ENCODE measurements around the gene RBM38.
"Not testable (repeated sequence)": the region's sequence is repeated elsewhere in the genome, so short reads cannot be mapped to it uniquely, and the experiment has no call there.

The RBM38 gene

GRCh38 chr20:57413986-57414385, 22.8 kb downstream of the RBM38 start:
- no peak overlapping the region for H3K27ac ChIP-seq
- H3K4me3 ChIP-seq = no peak overlapping the region

DNA sequence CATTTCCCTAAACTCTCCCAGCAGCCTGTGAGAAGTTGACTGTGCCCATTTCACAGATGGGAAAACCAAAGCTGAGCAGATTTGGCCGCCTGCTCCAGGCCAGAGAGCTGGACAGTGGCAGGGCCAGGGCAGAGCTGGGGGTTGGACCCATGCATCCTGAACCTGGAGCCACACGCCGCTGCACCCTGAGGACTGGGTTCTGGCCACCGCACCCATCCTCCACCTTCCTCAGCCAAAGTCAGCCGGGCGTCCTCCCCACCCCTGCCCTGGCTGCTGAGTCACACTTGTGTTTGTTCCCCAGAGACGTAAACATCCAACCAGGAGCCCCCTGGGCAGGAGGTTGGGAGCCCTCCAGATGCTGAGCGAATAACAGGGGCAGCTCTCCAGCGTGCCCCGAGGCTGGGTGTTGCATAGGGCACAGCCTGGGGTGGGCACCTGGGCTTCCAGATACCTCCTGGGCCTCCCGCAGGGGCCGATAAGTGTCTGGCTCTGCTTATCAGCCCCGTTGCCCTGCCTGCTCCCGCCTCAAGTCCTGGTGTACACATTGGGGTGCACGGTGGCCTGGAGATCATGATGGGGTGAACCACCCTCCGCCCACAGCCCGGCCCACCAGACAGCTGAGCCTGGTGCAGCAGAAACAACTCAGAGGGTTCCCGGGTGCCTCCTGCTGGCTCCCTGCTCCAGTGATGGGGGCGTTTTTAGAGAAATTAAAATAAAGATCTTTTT, 23.8 kb downstream of the RBM38 start:
- no peak overlapping the region for H3K4me3 ChIP-seq
- H3K27ac ChIP-seq = no peak overlapping the region

- H3K27ac ChIP-seq = no peak overlapping the region
- no peak overlapping the region for H3K4me3 ChIP-seq
Observed at GRCh38 chr20:57415771-57416170, 24.6 kb downstream of the RBM38 start.

GRCh38 chr20:57416296-57417022, 25.3 kb downstream of the RBM38 start:
- no peak overlapping the region for H3K27ac ChIP-seq
- no peak overlapping the region for H3K4me3 ChIP-seq

DNA sequence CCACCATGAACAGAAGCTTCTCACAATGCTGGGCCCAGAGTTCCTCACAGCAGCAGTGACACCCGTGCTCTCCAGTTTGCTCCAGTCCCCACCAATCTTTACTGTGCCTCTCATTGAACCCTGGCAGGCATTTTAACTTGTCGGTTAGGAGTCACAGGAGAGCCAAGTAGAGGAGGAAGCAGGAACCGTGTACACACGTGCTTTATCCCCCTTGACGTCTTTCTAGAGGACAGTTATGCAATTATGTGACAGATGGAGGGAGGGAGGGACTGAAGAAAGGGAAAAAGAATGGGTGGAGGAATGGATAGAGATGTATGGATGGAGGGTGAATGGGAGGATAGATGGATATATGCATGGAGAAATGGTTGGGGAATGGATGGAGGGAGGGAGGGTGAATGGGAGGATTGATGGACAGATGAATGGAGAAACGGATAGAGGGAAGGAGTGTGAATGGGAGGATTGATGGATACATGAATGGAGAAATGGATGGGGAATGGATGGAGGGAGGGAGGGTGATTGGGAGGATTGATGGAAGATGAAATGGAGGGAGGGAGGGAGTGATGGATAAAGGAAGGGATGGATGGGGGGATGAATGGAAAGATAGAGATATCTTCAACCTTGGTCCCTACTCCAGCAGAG, 26.0 kb downstream of the RBM38 start:
- Histone ChIP-seq H3K27ac (no peak overlapping the region), H3K4me3 (no peak overlapping the region)

DNA sequence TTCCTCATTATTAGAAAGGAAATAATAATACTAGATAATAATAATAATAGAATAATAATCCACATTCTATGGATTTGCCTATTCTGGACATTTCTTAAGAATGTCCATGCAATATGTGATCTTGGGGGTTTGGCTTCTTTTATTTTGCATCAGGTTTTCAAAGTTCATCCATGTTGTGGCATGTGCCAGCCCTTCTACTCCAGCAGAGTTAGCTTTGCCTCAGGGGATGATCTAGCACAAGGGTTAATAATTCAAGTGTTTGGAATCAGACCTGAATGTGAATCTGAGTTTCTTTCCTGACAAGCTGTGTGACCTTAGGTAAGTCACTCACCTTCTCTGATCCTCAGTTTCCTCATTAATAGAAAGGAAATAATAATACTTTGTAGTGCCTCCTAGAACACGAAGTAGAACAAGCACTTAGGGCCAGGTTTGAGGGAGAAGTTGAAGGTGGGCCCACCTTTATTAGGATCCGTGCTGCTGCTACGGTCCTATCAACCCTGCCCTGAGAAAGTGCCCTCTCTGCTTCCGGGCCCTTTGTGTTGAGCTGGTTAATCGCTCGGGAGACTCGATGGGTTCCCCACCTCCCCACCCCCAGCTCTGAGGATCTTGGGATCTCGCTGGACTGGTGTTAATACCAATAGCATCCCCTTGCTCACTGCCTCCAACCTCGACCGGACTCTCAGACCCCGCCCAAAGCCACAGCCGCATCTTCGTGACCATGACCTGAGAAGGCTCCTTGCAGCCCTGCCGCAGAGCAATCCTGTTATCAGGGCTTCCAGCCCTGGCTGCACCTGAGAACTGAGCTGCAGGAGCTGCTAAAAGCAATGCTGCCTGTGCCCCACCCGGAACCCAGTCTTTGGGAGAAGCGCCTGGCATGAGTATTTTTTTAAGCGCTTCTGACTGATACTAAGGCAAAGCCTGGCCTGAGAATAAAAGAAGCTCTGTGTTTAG, 26.9 kb downstream of the RBM38 start:
- Histone ChIP-seq H3K27ac (no peak overlapping the region), H3K4me3 (no peak overlapping the region)

- not testable (repeated sequence) for H3K27ac ChIP-seq
Observed at GRCh38 chr20:57419479-57419878, 28.3 kb downstream of the RBM38 start.

DNA sequence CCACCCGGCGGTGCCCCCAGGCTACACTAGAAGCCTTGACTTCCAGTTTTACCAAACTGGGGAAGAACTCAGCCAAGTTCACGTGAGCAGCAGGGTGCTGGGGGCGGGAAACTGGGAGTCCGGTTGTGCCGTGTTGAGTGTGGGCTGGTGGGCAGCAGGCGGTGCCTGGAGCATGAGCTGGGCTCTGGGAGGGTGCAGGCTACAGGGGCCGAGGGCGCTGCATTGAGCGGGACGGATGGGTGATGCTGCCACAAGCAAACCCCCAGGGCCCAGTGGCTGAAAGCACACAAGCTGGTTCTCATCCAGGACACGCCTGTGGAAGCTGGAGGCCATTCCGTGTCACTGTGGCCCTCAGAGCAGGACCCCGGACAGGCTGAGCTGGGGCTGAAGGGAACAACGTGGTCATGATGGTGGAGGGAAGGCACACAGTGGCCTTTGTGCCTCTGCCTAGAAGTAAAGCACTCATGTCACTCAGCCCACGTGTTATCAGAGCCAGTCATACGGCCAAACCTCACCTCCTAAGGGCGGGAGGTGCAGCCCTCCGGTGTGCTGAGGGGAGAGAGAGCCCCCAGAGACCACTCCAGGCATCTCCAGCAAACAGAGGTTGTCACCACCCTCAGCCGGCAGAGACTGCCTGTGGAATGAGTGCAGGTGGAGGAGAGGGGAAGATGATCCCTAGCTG, 29.5 kb downstream of the RBM38 start:
- no peak overlapping the region for H3K4me3 ChIP-seq
- no peak overlapping the region for H3K27ac ChIP-seq

More at GRCh38 chr20:57419479-57419878, 28.3 kb downstream of the RBM38 start:
- not testable (repeated sequence) for H3K4me3 ChIP-seq

GRCh38 chr20:57421253-57422220, 30.3 kb downstream of the RBM38 start:
- Histone ChIP-seq H3K27ac (no peak overlapping the region), H3K4me3 (no peak overlapping the region)

DNA sequence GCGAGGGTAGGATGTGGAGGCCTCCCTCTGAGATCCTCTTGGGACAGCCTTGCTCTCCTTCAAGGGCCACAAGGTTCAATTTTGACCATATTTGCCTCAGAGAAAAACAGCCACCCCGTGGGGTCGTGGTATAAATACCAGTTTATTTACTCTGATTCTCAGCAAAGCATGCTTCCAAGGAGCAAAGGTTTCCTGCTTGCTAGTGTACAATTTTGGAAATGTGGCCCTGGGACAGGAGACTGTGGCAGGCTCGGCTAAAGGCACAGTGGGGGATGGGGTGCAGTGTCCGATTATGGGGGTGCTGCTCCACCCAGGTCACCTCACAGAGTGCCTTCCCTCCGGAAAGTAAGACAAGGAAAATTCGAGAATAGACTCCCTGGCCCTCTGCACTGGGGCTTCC, 31.1 kb downstream of the RBM38 start:
- H3K27ac ChIP-seq = no peak overlapping the region
- no peak overlapping the region for H3K4me3 ChIP-seq

- Histone ChIP-seq H3K4me3 (no peak overlapping the region), H3K27ac (no peak overlapping the region)
Observed at GRCh38 chr20:57425150-57426013, 34.2 kb downstream of the RBM38 start.

- no peak overlapping the region for H3K27ac ChIP-seq
- no peak overlapping the region for H3K4me3 ChIP-seq
Observed at GRCh38 chr20:57426271-57426689, 35.1 kb downstream of the RBM38 start.

DNA sequence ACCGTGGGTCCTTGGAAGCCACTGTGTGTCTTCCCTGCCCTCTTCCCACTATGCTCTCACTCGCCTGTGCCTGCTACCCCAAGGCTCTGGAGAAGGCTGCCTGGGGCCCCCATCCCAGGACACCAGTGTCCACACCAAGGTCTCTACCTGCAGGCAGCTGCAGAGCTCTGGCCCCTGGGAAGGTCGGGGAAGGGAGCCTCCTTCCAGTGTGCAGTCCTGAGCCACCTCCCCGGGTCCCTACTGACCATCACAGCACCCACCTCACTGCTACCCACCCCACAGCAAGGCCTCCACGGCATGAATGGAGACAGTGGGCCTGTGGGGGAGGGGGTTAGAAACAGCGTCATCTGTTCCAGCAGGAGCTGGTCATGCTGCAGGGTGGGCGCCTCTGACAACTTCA, 35.6 kb downstream of the RBM38 start:
- no peak overlapping the region for H3K27ac ChIP-seq
- H3K4me3 ChIP-seq = no peak overlapping the region

GRCh38 chr20:57428324-57429158, 37.3 kb downstream of the RBM38 start:
- no peak overlapping the region for H3K4me3 ChIP-seq
- no peak overlapping the region for H3K27ac ChIP-seq

- no peak overlapping the region for H3K27ac ChIP-seq
Observed at GRCh38 chr20:57429159-57429496, 37.9 kb downstream of the RBM38 start.

GRCh38 chr20:57429580-57430200, 38.5 kb downstream of the RBM38 start:
- no peak overlapping the region for H3K27ac ChIP-seq

More at GRCh38 chr20:57429159-57429496, 37.9 kb downstream of the RBM38 start:
- no peak overlapping the region for H3K4me3 ChIP-seq

More at GRCh38 chr20:57429580-57430200, 38.5 kb downstream of the RBM38 start:
- no peak overlapping the region for H3K4me3 ChIP-seq
